Neural cell (in vitro differentiated cells): ENCODE results near the gene NR1D1.

Source experiments
- EZH2 ChIP-seq: fragments of 200-600, 300-800 bp; shearing (Covaris generic), sonication (generic); IDR thresholded peaks from 2 replicates; pipeline ENCODE4 v1.6.1; 2014; ENCODE audit warnings: antibody characterized with exemption, low read length, borderline replicate concordance, mild to moderate bottlenecking; ENCODE audit not compliant: insufficient read depth, poor library complexity, severe bottlenecking
- SMC3 ChIP-seq: fragments of 450-650 bp; conservative IDR thresholded peaks from 2 replicates; pipeline ENCODE4 v1.6.1; 2014; ENCODE audit warnings: antibody characterized with exemption, mild to moderate bottlenecking, moderate library complexity; ENCODE audit not compliant: poor library complexity
- TAF1 ChIP-seq: IDR thresholded peaks from 2 replicates; pipeline ENCODE4 v1.6.1; 2012; ENCODE audit warnings: low read depth
- TF ChIP-seq, protein P1 (sequence below): fragments of 450-650 bp; IDR thresholded peaks from 2 replicates; pipeline ENCODE4 v1.5.1; 2014; ENCODE audit warnings: antibody characterized with exemption, mild to moderate bottlenecking, moderate library complexity; ENCODE audit not compliant: poor library complexity, severe bottlenecking
- TF ChIP-seq, protein P2 (sequence below): IDR thresholded peaks from 2 replicates; pipeline ENCODE4 v1.6.1; 2012; ENCODE audit warnings: borderline replicate concordance

DNA sequence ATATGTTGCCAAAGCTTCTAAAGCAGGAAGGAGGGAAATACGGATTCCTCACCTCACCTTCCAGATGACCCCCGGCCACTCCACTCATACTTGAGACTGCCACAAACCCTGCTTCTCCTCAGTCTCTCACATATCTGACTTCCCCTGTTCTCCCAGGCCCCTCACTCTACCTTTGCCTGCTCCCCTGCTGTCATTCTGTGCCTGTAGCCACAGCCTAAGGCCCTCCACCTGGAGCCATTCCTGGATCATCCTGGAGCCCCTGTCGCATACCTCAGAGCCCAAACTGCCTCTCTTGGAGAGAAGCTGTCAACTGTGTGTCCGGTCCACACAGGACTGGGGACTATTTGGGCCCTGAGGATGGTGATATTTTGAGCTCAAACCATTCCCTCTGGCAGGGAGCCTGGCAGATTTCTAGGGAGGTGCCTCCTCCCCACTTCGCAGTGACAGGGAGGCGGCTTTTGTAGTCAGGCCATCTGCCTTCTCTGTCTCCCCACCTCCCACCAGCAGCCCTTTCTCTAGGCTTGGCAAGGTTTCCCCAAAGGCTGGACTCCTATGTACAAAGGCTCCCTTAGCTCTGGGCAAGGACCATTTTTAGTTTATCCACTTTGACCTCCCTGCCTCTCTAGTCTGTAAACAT is 43.9 kb downstream of the NR1D1 start:
- TF ChIP-seq, protein P1, sequence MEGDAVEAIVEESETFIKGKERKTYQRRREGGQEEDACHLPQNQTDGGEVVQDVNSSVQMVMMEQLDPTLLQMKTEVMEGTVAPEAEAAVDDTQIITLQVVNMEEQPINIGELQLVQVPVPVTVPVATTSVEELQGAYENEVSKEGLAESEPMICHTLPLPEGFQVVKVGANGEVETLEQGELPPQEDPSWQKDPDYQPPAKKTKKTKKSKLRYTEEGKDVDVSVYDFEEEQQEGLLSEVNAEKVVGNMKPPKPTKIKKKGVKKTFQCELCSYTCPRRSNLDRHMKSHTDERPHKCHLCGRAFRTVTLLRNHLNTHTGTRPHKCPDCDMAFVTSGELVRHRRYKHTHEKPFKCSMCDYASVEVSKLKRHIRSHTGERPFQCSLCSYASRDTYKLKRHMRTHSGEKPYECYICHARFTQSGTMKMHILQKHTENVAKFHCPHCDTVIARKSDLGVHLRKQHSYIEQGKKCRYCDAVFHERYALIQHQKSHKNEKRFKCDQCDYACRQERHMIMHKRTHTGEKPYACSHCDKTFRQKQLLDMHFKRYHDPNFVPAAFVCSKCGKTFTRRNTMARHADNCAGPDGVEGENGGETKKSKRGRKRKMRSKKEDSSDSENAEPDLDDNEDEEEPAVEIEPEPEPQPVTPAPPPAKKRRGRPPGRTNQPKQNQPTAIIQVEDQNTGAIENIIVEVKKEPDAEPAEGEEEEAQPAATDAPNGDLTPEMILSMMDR, result no peak
- TF ChIP-seq SMC3, result no peak
- no peak for TF ChIP-seq TAF1
- no peak for TF ChIP-seq EZH2
- TF ChIP-seq, protein P2, sequence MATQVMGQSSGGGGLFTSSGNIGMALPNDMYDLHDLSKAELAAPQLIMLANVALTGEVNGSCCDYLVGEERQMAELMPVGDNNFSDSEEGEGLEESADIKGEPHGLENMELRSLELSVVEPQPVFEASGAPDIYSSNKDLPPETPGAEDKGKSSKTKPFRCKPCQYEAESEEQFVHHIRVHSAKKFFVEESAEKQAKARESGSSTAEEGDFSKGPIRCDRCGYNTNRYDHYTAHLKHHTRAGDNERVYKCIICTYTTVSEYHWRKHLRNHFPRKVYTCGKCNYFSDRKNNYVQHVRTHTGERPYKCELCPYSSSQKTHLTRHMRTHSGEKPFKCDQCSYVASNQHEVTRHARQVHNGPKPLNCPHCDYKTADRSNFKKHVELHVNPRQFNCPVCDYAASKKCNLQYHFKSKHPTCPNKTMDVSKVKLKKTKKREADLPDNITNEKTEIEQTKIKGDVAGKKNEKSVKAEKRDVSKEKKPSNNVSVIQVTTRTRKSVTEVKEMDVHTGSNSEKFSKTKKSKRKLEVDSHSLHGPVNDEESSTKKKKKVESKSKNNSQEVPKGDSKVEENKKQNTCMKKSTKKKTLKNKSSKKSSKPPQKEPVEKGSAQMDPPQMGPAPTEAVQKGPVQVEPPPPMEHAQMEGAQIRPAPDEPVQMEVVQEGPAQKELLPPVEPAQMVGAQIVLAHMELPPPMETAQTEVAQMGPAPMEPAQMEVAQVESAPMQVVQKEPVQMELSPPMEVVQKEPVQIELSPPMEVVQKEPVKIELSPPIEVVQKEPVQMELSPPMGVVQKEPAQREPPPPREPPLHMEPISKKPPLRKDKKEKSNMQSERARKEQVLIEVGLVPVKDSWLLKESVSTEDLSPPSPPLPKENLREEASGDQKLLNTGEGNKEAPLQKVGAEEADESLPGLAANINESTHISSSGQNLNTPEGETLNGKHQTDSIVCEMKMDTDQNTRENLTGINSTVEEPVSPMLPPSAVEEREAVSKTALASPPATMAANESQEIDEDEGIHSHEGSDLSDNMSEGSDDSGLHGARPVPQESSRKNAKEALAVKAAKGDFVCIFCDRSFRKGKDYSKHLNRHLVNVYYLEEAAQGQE, result no peak
